ENCODE data around the gene OLIG1.

DNA sequence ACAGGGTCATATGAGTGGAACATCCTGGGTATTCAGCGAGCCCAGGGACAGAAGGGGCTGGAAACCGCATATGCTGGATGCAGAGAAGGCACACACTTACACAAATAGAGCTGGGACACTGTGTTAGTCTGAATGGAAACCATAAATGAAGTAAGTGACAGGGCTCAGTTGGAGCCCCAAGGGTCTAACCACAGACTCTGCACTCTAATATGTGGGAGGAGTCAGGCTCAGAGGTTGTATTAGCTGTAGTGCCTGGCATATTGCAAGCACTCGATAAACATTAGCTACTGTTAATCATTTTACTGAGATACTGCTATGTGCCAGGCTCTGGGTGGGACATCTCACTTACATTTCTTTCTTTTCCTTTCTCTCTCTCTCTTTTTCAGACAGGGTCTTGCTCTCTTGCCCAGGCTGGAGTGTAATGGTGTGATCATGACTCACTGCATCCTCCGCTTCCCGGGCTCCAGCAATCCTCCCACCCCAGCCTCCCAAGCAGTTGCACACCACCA lies 6.5 kb upstream of the OLIG1 start:
- TF ChIP-seq GATA2 (IDR thresholded peaks at IDR 0.05; ENCODE audit: low read depth, low read length) (no peak), GATA3 (IDR thresholded peaks at IDR 0.05; ENCODE audit: low read depth, low read length) (no peak)

All from SH-SY5Y (cell line).